GM21526 (cell line): ENCODE data around the gene EML1.

Source experiments
- ATAC-seq: cut with Tn5 transposase; IDR thresholded peaks from one replicate; pipeline ENCODE4 v1.9.1; 2021; ENCODE audit warnings: moderate library complexity; ENCODE audit not compliant: unreplicated experiment, low FRiP score

The EML1 gene

DNA sequence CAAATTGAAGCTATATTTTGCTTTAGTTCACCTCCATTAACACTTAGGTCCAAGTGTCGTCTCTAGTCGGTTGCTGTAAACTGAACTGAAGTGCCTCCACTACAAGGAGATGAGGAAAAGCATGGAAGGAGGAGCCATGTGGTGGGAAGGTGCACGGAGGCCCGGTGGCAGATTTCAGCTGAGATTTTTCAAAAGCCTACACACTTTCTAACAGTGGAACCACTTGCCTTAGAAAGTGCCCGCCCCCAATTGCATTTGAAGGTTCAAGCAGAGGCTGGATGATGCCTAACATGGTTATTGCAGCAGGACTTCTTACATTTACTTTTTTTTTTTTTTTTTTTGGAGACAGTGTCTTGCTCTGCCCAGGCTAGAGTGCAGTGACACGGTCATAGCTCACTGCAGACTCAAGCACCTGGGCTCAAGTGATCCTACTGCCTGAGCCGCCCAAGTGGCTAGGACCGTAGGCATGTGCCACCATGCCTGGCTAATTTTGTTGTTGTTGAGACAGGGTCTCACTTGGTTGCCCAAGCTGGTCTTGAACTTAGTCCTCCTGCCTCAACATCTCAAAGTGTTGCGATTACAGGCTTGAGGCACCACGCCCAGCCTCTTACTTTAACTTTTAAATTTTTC lies 27.6 kb downstream of the EML1 start:
- ATAC-seq = no peak

DNA sequence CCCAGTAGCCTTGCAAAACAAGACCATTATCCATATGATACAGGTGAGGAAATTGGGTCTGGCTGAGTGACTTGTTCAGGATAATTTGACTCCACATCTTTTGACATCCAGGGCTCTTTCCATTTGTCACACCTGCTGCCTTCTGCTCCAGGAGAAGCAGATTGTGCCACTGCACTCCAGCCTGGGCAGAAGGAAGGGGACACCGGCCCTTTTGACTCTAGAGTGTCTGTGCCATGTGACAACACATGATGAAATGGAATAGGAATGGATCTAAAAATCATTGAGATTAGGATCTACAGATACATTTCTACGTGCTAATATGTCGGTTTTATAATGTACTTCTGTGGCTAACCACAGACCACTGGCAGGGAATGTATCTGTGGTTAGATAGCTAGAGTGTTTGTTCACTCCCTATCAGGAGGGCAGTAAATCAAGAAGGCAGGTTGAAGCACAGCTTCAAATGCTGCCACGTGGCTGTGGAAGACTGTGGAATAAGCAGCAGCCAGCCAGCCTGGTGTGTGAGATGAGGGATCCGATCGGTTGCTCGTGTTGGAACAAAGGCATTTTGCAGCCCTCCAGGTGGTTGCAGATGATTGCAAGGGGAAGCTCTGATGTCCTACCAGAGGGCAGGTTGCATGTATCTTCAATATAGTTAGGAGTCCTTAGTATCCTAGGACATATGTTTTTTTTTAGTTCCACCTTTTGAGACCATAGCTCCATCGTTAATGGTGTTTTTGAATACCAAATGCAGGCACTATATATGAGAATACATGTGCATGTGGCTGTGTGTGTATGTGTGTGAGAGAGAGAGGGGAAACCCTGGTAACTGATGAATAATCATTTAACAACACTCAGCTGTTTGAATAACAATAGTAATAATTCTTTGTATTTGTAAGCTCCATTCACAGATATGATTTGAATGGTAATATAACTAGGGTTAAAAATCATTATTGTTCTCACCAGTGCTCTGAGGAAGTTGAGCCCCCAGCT lies 28.6 kb downstream of the EML1 start:
- ATAC-seq = no peak

DNA sequence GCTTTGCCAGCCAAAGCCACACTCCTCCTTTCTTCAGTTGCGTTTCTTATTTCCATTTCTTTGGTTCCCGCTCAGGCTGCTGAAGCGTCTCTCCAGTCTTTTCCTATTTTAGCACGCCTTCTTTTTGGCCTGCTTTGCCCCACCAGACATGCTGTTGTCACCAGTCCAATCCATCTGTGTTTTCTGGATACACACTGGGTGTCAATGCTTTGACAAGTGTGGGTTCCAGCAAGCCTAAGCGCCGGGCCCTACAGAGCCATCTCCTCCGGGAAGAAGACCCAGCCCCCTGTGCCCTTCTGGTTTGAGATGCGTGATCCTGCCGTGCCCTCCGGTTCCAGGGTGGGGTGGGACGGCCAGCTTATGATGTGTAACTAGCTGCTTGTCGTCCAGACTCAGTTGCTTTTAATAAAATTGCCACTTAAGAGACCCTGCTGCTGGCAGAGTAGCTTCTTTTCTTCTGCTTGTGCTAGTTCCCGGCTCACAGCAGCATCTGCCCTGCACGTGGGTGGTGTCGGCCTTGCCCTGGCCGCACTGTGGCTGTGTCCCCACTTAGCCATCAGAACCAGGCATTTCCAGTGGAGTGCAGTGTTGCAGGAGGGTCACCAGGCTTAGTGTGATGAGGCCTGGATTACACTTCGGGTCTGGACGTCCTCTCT lies 29.7 kb downstream of the EML1 start:
- no peak for ATAC-seq

DNA sequence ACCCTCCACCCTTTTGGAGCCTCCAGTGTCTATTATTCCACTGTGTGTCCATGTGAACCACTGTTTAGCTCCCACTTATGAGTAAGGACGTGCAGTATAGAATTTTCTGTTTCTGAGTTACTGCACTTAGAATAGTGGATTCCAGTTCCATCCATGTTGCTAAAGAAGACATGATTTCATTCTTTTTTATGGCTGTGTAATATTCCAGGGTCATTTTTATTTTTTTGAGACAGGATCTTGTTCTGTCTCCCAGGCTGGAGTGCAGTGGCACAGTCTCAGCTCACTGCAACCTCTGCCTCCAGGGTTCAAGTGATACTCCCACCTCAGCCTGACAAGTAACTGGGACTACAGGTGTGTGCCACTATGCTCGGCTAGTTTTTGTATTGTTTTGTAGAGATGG lies 31.6 kb downstream of the EML1 start:
- no peak for ATAC-seq

DNA sequence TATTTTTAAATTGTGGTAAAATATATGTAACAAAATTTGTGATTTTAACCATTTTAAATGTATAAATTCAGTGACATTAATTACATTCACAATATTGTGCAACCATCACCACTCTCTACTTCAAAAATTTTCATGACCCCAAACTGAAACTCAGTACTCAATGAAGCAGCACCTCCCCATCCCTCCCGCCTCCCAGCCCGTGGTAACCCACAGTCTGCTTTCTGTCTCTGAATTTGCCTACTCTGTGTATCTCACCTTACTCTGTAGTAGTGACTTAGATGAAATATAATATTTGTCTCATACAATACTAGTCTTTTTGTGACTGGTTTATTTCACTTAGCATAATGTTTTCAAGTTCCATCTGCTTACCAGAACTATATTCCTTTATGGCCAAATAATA lies 36.2 kb downstream of the EML1 start:
- ATAC-seq = no peak

DNA sequence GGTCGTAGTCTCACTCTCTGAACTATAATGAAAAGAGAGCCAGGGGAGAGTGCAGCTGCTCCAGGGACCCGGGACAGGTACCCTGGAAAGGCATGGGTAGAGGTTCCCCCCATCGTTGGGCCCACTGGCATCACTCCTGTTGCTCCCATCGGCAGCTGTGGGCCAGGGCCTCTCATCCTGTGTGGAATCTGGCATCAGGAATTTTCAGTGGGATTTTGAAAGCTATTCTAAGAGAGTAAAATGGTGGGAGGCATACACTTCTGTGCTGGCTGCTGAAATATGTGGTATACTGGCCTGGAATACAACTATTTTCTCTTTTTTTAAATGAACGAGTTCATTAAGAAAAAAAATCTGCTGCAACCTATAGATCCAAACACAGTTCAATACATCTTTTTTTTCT lies 38.1 kb downstream of the EML1 start:
- ATAC-seq = no peak

DNA sequence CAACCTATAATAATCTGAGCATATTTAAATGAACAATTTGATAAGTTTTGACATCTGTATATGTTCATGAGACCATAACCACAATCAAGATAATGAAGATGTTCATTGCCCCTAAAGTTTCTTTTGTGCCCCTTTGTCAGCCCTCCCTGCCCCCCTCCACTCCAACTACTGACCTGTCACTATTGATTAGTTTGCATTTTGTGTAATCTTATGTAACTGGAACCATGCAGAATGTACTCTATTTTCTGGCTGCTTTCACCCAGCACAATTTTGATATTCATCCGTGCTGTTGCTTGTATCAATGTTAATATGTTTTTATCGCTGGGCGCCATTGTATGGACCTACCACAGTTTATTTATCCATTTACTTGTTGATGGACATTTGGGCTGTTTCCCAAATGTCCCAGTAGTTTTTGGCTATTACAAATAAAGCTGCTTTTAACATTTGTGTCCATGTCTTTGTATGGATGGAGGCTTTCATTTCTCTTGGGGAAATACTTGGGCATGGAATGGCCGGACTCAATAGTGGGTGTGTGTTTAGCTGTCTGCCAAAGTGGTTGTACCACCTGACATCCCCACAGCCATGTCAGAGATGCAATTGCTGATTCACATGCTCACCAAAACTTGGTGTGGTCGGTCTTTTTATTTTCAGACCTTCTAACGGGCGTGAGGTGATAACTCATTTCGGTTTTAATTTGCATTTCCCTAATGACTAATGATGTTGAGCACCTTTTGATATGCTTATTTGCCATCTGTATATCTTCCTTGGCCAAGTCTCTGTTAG lies 38.9 kb downstream of the EML1 start:
- ATAC-seq = no peak

DNA sequence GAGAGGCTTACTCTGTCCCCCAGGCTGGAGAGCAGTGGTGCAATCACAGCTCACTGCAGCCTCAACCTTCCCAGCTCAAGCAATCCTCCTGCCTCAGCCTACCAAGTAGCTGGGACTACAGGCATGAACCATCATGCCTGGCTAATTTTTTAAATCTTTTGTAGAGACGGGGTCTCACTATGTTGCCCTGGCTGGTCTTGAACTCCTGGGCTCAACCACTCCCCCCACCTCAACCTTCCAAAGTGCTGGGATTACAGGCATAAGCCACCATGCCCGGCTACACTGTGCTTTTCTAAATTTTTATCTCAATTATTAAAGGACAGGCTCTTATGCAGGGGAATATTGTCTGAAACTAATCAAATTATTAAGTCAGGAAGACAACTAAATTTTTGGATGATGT lies 44.6 kb downstream of the EML1 start:
- no peak for ATAC-seq

DNA sequence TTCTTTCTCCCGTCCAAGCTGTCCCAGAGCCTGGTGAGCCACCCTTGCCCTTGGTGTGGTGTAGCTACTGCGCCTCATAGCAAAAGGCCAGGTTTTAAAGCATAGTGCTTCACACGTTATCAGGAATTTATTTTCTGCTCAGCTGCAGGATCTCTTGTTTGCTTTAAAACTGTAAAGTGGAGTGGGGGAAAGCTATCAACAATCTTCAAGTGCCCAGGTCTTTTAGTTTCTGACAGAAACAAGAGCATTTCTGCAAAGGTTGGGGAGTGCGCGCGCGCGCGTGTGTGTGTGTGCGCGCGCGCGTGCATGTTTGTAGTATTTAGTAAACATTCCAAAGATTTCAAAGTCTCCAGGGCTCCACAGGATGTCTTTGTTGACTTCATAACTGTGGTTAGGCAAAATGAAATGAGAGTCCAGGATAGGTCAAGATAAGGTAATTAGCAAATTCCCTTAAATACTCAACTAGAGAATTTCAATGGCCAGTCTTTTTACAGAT lies 45.5 kb downstream of the EML1 start:
- ATAC-seq = no peak

DNA sequence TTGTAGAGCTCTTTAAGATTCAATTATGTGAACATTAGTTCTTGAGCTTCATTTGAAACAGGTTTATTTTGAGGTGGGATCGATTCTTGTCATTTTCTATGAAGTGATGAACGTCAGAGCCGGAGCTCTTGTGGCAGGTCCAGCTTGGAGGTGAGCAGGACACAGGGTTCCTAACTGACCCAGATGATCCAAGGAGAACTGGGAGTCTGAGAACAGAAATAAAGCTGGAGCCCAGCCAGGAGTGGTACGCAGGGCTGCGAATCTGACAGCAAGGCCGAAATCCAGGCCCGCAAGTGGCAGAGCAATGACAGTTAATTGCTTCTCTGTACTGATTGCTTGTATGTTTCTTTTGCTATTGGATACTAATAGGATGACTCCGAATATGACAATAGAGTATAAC lies 46.5 kb downstream of the EML1 start:
- ATAC-seq = no peak

DNA sequence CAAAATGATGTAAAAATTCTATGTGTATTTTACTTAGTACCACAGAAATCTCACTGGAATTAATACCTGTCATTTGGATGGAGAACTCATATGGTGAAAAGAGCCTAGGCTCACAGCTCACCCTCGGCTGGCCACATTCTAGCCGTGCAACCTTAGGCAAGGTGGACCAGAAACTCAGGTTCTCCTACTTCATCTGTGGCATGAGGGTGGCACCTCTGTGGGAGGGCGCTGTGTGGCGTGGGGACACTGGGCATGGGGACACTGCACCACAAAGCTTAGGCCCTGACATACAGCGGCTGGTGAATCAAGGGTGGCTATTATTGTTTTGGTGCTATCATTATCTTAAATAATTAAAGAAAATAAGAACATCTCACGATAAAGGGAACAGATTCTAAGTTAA lies 47.1 kb downstream of the EML1 start:
- no peak for ATAC-seq

DNA sequence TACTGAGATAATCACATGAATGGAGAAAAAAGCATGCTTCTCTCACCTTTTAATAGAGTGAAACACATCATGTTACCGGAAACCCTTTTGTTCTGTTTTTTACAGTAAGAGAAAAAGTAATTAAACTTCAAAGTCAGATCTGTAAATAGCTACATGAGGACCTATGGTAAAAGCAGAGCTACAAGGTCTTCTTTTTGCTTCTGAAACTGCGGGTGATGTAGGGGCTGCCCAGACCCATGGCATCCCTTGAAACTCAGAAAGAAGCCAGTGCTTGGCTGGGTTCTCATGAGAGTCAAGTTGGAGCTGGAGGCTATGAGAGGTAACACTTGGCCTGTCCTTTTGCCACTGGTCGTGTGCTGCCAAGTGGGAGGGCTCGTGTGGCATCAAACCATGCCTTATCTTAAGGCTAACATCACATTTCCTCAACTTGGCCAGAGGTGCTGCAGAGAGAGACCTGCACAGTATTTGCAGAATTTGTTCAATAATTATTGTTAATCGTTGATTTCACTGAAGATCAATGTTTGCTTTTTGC lies 47.6 kb downstream of the EML1 start:
- ATAC-seq = no peak

DNA sequence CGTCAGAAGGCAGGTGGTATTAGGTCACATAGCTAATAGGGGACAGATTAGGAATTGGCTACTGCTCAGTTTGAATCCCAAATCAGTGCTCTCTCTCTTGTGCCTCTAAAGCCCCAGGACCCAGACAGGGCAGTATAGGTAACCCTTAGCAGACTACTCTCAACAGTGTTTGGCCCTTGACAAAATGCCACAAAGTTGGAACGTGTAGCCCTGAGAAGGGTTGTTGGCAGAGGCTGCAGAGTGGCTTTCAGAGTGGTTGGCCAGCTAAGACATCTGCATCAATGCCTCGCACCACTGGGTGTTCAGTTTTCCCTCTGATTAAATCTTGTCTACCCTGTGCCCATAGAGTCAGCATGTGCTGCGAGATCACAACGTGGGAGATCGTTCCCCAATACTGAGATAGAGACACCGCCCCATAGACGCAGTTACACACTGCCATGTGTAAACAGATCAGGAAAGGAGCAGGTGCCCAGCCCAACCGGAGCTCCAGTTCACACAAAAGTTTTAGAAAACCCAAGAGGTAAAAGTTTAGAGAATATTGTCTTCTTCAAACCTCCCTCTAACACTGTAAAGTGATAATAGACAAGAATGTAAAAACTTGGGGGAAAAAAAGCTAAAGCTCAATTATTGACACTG lies 48.3 kb downstream of the EML1 start:
- ATAC-seq = no peak

DNA sequence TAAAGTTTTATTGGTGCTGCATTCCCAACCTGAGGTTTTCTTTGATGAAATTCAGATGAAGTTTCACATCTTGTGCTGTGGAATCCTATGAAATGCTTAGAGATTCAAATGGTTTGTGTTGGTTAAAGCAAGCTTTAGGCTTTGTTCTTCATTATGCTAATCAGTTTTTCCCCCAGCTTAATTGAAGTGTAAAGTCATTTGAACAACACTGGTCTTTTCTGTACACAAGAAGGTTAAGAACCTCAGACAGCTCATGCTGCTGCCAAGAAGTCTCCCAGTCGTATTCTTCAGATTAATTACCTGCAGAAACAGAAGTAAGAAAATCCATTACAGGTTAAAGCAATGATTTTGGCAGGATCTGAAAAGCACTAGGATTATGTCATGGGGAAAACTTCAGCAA lies 48.9 kb downstream of the EML1 start:
- ATAC-seq = no peak

DNA sequence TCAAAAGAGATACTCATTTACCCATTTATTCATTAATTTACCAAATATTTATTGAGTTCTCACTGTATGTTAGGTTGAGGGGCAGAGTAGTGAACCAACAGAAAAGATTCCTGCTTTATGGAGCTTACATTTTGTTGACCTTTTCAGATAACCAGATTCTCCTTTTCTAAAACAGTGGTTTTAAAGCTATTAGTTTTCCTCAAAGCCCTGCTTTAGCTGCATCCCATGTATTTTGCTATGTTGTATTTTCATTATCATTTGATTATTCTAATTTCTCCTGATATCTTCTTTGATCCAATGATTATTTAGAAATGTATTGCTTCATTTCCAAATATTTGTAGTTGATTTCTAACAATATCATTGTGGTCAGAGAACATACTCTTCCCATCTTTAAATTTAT lies 53.6 kb downstream of the EML1 start:
- no peak for ATAC-seq

DNA sequence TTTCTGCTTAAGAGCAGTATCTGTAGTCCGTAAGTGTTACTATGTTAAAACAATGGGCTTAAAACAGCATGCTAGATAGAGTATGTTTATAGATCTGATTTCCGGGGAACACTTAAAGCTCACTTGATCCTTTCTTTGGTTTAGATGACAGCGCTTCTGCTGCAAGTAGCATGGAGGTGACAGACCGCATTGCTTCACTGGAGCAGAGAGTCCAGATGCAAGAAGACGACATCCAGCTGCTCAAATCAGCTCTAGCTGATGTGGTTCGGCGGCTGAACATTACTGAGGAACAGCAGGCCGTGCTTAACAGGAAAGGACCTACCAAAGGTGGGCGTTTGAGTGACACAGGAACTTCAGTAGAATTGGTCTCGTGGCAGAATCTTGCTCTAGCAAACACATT lies 57.5 kb downstream of the EML1 start:
- no peak for ATAC-seq

DNA sequence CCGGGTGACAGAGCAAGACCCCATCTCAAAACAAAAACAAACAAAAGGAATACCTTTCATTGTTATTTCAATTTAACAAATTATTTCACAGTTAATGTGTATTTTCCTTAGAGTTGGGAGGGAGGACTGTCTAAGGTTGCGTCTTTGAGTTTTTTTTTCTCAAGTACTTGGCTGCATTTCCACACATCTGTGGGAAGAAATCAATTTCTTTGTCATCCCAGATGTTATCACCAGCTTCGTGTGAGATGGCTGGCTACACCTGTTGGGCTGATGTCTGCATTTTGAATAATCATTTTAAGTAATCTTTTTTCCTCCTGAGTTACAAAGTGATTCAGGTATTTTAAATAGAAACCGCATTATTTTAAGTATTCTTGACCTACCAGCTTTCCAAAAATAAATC lies 59.4 kb downstream of the EML1 start:
- no peak for ATAC-seq

DNA sequence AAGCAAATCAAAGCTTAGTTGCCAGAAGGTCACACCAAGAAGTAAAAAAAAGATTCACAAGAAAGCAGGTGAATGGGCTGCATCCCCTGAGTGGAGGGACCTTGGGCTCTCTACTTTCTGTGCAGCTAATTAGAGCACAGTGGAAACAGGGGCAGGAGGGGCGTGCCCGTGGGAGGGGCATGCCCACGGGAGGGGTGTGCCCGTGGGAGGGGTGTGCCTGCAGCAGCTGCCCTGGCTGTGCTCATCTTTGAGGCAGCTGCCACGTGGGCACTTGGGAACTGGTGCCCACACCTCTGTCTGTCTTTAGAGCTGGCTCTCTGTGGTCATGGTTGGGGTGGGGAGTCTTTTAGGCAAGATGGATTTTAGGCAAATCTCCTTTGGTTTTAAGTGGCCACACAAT lies 60.0 kb downstream of the EML1 start:
- ATAC-seq = no peak

DNA sequence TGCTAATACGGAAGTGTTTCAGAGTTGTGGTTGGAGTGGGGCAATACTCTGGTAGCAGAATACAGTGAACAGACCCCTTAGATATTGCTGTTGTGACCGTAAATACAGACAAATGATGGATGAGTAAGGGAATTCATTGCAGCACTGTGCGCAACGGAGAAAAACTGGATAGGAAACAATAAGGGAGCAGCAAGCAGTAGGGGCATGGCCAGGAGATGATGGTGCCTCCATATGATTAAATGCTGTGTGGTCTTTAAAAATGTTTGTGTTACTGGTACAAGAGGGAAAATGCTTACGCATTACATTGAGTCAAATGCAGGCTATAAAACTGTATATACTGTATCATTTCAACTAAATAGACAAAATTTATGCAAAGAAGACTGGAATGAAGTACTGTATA lies 61.6 kb downstream of the EML1 start:
- ATAC-seq = no peak

DNA sequence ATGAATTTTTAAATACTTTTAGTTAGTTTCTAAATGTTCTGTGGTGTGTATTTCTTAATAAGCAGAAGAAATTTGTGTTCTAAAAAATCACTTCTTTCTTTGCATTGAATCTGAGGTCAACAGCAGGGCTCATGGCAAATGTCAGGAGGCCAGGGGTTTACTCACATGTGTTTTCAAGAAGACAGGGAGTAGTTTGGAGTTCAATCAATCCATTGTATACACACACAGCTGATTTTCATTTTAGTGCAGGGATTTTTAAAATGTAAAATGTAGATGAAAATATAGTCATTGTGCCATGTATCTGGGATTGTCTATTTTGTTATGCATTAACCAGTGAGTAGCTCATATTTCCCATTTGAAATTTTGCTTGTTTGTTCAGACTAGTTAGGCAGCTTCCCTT lies 62.1 kb downstream of the EML1 start:
- ATAC-seq = no peak
